Lung microvascular endothelial cell (primary cell): ENCODE results near the gene DOCK6. TPM values are rescaled to one million over a fixed set of nuclear protein-coding genes. Genes with fewer than 3 reads are reported as not detected.
A peak's percentile ranks its signal among the peaks of the same experiment; 100 is the strongest.

Source experiments
- DNase-seq, 2 donors: peaks; one replicate each; pipeline versions ENCODE4 v3.0.0 to v3.0.0-alpha.2; 2010; ENCODE audit warnings: low read depth in 2 of 2
- total RNA-seq: library from RNA; depleted of rRNA; stranded (reverse); fragments of >200 nt; gene quantifications from 2 replicates; pipeline ENCODE4 v1.2.1, GENCODE V29; 2014

The DOCK6 gene
- total RNA-seq, 1 donor from 2014 or later, result 46.4 TPM

- no peak for DNase-seq
These were observed 11.7 kb upstream of the DOCK6 start for GRCh38 chr19:11273989-11274388.

DNA sequence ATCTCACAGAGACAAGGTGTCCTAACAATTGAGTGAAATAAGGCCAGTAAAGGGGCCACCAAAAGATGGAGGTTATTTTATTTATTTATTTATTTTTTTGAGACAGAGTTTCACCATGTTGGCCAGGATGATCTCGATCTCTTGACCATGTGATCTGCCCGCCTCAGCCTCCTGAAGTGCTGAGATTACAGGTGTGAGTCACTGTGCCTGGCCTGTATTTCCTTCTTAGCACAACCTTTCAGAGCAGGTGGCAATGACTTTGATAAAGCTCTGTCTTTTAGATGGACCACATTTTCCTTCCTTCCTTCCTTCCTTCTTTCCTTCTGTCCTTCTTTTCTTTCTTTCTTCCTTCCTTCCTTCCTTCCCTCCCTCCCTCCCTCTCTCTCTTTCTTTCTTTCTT is 11.0 kb upstream of the DOCK6 start:
- no peak for DNase-seq

- DNase-seq, result peak; percentile 94 to 95
These were observed 7.1 kb upstream of the DOCK6 start for GRCh38 chr19:11269408-11269807.

DNA sequence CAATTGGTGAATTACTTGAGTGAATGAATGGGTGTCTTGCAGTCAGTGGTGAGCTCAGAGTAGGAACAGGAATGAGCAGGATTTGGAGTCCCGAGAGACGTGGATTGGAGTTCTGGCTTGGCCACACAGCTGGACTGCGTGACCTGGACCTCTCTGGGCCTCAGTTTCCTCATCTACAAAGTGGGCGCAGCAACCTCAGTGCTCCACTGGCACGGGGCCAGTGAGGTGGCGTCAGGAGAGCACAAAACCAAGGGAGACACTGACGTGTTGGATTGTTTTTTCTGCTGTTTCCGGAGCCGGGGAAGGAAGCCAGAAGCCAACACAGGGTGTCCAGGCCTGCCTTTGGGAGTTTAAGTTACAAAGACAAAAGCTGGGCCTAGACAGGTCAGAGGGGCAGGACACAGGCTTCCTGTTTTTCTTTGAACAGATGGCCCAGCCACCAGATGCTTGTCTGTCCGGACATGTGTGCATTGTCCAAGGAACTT is 6.5 kb upstream of the DOCK6 start:
- peak; percentile 99 to 100 for DNase-seq

DNA sequence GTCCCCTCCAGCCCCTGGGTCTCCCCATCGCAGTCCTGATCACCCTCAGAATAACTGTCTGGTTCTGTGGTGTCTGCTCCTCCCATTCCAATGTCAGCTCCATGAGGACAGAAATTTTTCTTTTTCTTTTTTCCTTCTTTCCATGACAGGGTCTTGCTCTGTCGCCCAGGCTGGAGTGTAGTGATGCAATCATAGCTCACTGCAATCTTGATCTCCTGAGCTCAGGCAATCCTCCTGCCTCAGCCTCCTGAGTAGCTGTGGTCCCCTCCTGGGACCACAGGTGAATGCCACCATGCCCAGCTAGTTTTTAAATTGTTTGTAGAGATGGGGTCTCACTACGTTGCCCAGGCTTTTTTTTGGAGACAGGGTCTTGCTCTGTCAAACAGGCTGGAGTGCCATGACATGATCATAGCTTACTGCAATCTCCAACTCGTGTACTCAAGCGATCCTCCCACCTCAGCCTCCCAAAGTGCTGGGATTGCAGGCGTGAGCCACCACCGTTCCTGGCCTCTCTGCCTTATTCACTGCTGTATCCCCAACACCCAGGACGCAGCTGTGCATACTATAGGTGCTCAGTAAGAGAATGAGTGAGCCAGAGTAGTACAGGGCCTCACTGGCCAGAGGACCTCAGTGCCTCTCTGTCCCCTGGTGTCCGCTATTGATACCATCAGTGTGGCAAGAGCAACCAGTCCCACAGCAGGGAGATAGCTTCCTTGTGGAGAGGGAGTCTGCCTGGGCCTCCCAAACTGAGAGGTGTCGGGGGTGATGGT is 5.2 kb upstream of the DOCK6 start:
- DNase-seq, result no peak

GRCh38 chr19:11265785-11266236 is 3.5 kb upstream of the DOCK6 start:
- peak in 1 of 2 donors; percentile 66 for DNase-seq

GRCh38 chr19:11265177-11265784 is 3.0 kb upstream of the DOCK6 start:
- DNase-seq, result no peak

GRCh38 chr19:11264452-11265176 is 2.3 kb upstream of the DOCK6 start:
- DNase-seq, result peak in 1 of 2 donors; percentile 93

GRCh38 chr19:11263726-11264125 is 1.4 kb upstream of the DOCK6 start:
- no peak for DNase-seq

DNA sequence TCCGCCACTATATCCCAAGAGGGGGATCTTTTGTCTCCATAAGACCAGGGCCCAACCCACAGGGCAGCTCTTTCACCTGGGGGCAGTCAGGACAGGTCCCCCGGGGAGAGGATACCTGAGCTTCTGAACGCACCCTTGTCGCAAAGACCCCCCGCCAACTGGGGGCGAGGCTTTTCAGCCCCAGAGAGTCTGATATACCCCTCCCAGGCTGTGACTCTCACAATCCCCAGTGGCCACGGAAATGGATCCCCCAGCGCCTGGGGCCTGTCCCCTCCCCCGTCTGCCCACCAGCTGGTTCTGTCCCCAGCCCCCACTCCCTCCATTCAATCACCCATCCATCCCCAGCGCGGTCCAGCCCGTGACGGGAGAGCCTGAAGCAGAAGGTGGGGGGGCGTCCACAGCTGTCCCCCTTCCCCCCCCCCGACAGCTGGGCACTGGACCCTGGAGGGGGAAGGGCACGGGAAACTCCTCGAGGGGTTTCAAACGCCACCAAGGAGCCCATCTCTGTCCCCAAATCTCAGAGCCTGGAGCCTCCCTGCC is 823 bp downstream of the DOCK6 start:
- DNase-seq, result peak in 1 of 2 donors; percentile 41

DNA sequence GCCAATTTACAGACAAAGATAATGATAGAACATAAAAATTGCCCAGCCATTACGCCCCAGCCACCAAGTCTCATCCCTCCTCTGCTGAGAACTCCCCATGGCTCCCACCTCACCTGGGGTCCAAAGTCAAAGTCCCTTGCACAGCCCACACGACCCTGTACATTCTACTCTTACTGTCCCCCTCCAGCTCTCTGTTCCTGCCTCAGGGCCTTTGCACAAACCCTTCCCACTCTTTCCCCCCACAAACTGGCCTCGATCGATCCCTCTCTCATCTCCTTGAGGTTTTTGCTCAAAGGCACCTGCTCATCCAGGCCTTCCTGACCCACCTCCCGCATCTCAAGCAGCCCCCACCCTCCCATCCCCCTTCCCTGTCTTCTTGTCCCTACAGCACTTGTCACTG is 1.3 kb downstream of the DOCK6 start:
- no peak for DNase-seq

GRCh38 chr19:11257846-11258380 is 4.4 kb downstream of the DOCK6 start:
- DNase-seq, result no peak

GRCh38 chr19:11256189-11256588 is 6.1 kb downstream of the DOCK6 start:
- peak; percentile 64 to 69 for DNase-seq

GRCh38 chr19:11254666-11255065 is 7.7 kb downstream of the DOCK6 start:
- DNase-seq, result no peak

DNA sequence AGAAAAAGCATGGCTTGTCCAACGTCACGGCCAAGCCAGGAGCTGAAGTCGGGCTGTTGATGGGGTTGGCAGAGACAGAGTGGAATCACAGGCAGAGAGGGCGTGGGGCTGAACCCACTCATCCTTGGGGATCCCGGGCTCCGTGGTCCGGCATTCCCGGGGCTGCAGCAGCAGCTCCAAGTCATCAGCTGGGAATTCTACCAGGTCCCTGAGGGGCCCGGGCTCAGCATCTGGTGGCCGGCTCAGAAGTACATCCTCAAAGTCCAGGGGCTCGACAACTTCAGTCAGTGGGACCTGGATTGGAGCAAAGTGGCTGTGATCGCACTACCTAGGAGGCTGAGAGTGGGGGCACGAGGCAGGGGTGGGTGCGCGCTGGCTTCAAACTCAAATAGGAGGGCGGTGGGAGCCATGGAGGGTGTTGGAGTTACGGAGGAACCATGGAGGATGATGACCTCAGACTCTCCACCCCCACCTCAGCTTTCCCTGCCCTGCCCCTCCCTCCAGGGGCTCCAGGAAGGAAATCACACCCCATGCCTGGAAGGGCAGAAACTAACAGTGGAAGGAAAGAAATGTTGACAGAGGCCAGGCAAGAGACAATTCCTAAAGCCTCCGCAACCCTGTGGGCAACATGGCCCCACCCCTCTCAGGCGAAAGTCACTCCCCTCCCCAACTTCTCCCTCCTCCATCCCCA is 9.5 kb downstream of the DOCK6 start:
- peak; percentile 50 to 51 for DNase-seq

- peak in 1 of 2 donors; percentile 64 for DNase-seq
These were observed 10.5 kb downstream of the DOCK6 start for GRCh38 chr19:11251650-11252314.

DNA sequence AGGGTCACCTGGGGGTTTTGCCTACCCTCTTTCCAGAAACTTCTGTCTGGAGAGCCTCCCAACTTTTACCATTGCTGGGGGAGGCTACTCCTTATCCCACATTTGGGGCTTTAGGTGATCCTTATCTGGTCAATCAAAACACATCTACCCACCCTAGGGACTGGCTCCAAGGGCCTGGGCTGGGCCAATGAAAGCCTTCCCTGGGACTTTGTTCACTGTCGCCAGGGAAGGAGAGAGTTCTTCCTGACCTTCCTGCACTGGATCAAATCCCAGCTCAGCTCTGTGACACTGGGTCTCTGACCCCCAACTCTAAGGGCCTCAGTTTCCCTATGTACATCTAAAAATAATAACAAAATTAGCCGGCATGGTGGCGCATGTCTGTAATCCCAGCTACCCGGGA is 11.1 kb downstream of the DOCK6 start:
- no peak for DNase-seq

- DNase-seq, result no peak
These were observed 13.5 kb downstream of the DOCK6 start for GRCh38 chr19:11248852-11249251.

GRCh38 chr19:11247934-11248333 is 14.4 kb downstream of the DOCK6 start:
- DNase-seq, result no peak

- peak; percentile 70 to 80 for DNase-seq
These were observed 14.9 kb downstream of the DOCK6 start for GRCh38 chr19:11247391-11247790.

GRCh38 chr19:11246941-11247340 is 15.4 kb downstream of the DOCK6 start:
- no peak for DNase-seq
